Fibroblast of pulmonary artery (primary cell): ENCODE results near the gene LSM7.
"Not testable (repeated sequence)": the region's sequence is repeated elsewhere in the genome, so short reads cannot be mapped to it uniquely, and the experiment has no call there.

Source experiments
- DNase-seq: peaks from one replicate; pipeline ENCODE4 v3.0.0-alpha.2; 2010; ENCODE audit warnings: low read depth
- H3K4me3 ChIP-seq: replicated peaks from 2 replicates; pipeline ENCODE4 v1.5.1; 2011; ENCODE audit warnings: low read depth, mild to moderate bottlenecking, control low read depth, low read length, moderate library complexity
- CTCF ChIP-seq: IDR thresholded peaks from 2 replicates; pipeline ENCODE4 v1.5.1; 2011; ENCODE audit warnings: mild to moderate bottlenecking, control low read depth, low read length, inconsistent platforms; ENCODE audit errors: missing control alignments

The LSM7 gene

GRCh38 chr19:2353887-2354592 is 25.7 kb upstream of the LSM7 start:
- no peak overlapping the region for H3K4me3 ChIP-seq
- no peak for TF ChIP-seq CTCF
- no peak for DNase-seq

DNA sequence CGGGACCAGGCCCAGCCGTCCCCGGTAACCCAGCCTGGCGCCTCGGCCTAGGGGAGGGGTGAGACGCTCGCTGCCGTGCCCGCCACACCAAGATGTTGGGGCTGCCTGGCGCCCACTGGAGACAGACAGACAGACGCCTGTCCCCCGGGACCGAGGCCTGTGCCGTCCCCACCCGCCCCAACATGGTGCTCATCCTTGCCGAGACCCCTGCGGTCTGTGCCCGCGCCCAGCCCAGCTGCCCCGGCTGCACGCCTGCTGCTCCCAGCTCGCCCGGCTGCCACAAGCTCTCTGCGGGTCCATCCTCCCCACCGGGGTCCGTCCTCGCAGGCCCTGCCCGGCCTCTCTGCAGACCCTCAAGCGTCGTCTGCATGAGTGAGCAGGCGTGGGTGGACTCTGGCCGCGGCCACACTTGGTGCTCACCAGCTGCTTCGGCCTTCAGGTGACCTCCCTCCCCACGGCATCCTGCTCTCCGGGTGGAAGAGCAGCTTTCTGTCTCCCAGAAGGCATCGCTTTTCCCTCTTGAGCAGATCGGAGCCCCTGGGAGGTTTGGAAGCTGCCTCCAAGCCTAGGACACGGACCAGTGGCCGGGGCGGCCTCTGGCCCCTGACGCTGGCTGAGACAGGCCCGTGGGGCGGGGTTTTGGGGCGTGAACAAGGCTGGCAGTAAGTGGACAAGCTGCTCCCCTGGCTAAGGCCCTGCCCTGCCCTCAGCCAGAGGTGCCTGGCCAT is 24.9 kb upstream of the LSM7 start:
- no peak overlapping the region for H3K4me3 ChIP-seq
- no peak for TF ChIP-seq CTCF
- DNase-seq = no peak

- no peak for TF ChIP-seq CTCF
- H3K4me3 ChIP-seq = no peak overlapping the region
- DNase-seq = no peak
Measured at GRCh38 chr19:2352121-2352520, 23.7 kb upstream of the LSM7 start.

DNA sequence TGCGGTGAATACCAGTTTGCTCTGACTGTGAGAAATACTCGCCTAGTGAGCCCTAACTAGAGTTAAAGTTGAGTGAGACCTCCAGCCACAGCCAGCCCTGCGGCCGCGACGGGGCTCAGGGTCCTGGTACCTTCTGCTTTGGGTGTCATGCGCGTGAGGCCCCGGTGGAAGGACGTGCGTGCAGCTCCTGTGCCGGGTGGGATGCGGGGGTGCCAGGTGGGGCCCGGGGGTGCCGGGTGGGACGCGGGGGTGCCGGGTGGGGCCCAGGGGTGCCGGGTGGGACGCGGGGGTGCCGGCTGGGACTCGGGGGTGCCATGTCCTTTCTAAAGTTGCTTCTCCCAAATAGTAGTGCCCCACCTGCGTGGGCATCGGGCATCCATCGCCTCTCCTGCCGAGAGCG is 23.2 kb upstream of the LSM7 start:
- TF ChIP-seq CTCF = no peak
- no peak overlapping the region for H3K4me3 ChIP-seq

GRCh38 chr19:2350656-2351055 is 22.3 kb upstream of the LSM7 start:
- no peak for TF ChIP-seq CTCF
- H3K4me3 ChIP-seq = no peak overlapping the region
- no peak for DNase-seq

More for the DNA sequence above, 23.2 kb upstream of the LSM7 start:
- DNase-seq = no peak

- H3K4me3 ChIP-seq, DNase-seq: not testable (repeated sequence)
Measured at GRCh38 chr19:2349818-2350217, 21.4 kb upstream of the LSM7 start.

GRCh38 chr19:2345794-2346663 is 17.6 kb upstream of the LSM7 start:
- no peak overlapping the region for H3K4me3 ChIP-seq
- DNase-seq = peak; percentile 48
- no peak for TF ChIP-seq CTCF
